ENCODE measurements around the gene TOMM70.

TOMM70 gene

GRCh38 chr3:100402891-100403290, 2.0 kb upstream of the TOMM70 start:
- no peak for DNase-seq (ENCODE audit: low read depth)
- H3K4me3 ChIP-seq (ENCODE audit: low read length) = peak overlapping the region; percentile 86
- no peak for TF ChIP-seq CTCF (conservative IDR thresholded peaks at IDR 0.05; ENCODE audit: low read length)

GRCh38 chr3:100402256-100402655, 1.4 kb upstream of the TOMM70 start:
- peak overlapping the region; percentile 86 for H3K4me3 ChIP-seq (ENCODE audit: low read length)
- no peak for TF ChIP-seq CTCF (conservative IDR thresholded peaks at IDR 0.05; ENCODE audit: low read length)
- DNase-seq (ENCODE audit: low read depth) = peak; percentile 34

- TF ChIP-seq CTCF (conservative IDR thresholded peaks at IDR 0.05; ENCODE audit: low read length) = no peak
- peak overlapping the region; percentile 86 for H3K4me3 ChIP-seq (ENCODE audit: low read length)
- peak; percentile 34 for DNase-seq (ENCODE audit: low read depth)
These were observed 769 bp upstream of the TOMM70 start for GRCh38 chr3:100401674-100402041.

GRCh38 chr3:100400419-100400779, 490 bp downstream of the TOMM70 start:
- no peak for DNase-seq (ENCODE audit: low read depth)
- no peak for TF ChIP-seq CTCF (conservative IDR thresholded peaks at IDR 0.05; ENCODE audit: low read length)
- peak overlapping the region; percentile 86 for H3K4me3 ChIP-seq (ENCODE audit: low read length)

GRCh38 chr3:100399341-100400071, 1.4 kb downstream of the TOMM70 start:
- DNase-seq (ENCODE audit: low read depth) = no peak
- H3K4me3 ChIP-seq (ENCODE audit: low read length) = peak overlapping the region; percentile 86
- TF ChIP-seq CTCF (conservative IDR thresholded peaks at IDR 0.05; ENCODE audit: low read length) = no peak

- H3K4me3 ChIP-seq (ENCODE audit: low read length) = no peak overlapping the region
- no peak for DNase-seq (ENCODE audit: low read depth)
- no peak for TF ChIP-seq CTCF (conservative IDR thresholded peaks at IDR 0.05; ENCODE audit: low read length)
These were observed 3.9 kb downstream of the TOMM70 start for GRCh38 chr3:100396967-100397366.

GRCh38 chr3:100395679-100396431, 5.0 kb downstream of the TOMM70 start:
- TF ChIP-seq CTCF (conservative IDR thresholded peaks at IDR 0.05; ENCODE audit: low read length) = no peak
- no peak for DNase-seq (ENCODE audit: low read depth)
- H3K4me3 ChIP-seq (ENCODE audit: low read length) = no peak overlapping the region

Data from AG10803 (cell line).